Measurements from ENCODE around the gene CNIH2.

GRCh38 chr11:66321606-66322005, 43.6 kb downstream of the CNIH2 start:
- TF ChIP-seq CTCF (IDR thresholded peaks at IDR 0.05; ENCODE audit: low read depth, low read length) (no peak), MAX (IDR thresholded peaks at IDR 0.05; ENCODE audit: low read depth, low read length) (no peak), MYC (IDR thresholded peaks at IDR 0.05; ENCODE audit: low read depth, low read length) (no peak), POLR2A (IDR thresholded peaks at IDR 0.05; ENCODE audit: extremely low read depth, insufficient read length) (no peak)
